AG08395 (cell line): Measurements from ENCODE around the gene ADAT3.

Source experiments
- DNase-seq: peaks from one replicate; pipeline ENCODE4 v3.0.0; 2012; ENCODE audit warnings: mixed read lengths, low spot score

Gene ADAT3

GRCh38 chr19:1938071-1938470 is 32.9 kb downstream of the ADAT3 start:
- DNase-seq: no peak

GRCh38 chr19:1941146-1942077 is 36.2 kb downstream of the ADAT3 start, which contains the start of gene CSNK1G2:
CSNK1G2 (plus strand) TSS chr19:1941172; CDS start chr19:1969773, 28,601 bp downstream.
- DNase-seq: no peak

GRCh38 chr19:1942078-1942933 is 37.1 kb downstream of the ADAT3 start:
- peak; percentile 63 for DNase-seq

- no peak for DNase-seq
Observed at GRCh38 chr19:1942934-1943555, 37.8 kb downstream of the ADAT3 start.

GRCh38 chr19:1943661-1944087 is 38.5 kb downstream of the ADAT3 start:
- DNase-seq: no peak

- no peak for DNase-seq
Observed at GRCh38 chr19:1944088-1944915, 39.1 kb downstream of the ADAT3 start.

- no peak for DNase-seq
Observed at GRCh38 chr19:1944916-1945561, 39.8 kb downstream of the ADAT3 start.

GRCh38 chr19:1945899-1946298 is 40.7 kb downstream of the ADAT3 start:
- peak; percentile 42 for DNase-seq

GRCh38 chr19:1947651-1948209 is 42.5 kb downstream of the ADAT3 start:
- no peak for DNase-seq

- DNase-seq: no peak
Observed at GRCh38 chr19:1949304-1950101, 44.3 kb downstream of the ADAT3 start.

- no peak for DNase-seq
Observed at GRCh38 chr19:1950640-1951039, 45.4 kb downstream of the ADAT3 start.

GRCh38 chr19:1952635-1953034 is 47.4 kb downstream of the ADAT3 start:
- DNase-seq: no peak

- no peak for DNase-seq
Observed at GRCh38 chr19:1953037-1953436, 47.8 kb downstream of the ADAT3 start.

GRCh38 chr19:1953441-1954094 is 48.4 kb downstream of the ADAT3 start:
- DNase-seq: no peak

- DNase-seq: no peak
Observed at GRCh38 chr19:1954532-1954933, 49.3 kb downstream of the ADAT3 start.

GRCh38 chr19:1955171-1956121 is 50.2 kb downstream of the ADAT3 start:
- no peak for DNase-seq

GRCh38 chr19:1956122-1956494 is 50.9 kb downstream of the ADAT3 start:
- no peak for DNase-seq
